ENCODE data around the gene RBL1. TPM values are rescaled to one million over a fixed set of nuclear protein-coding genes. Genes with fewer than 3 reads are reported as not detected.

The RBL1 gene
- total RNA-seq, 1 experiment from 2014 or later, result 30.2 TPM

- ChIA-PET CTCF (no interaction called here), POLR2A (ENCODE audit: low non-redundant PET) (no interaction called here)
- intact Hi-C loops (cut with micrococcal nuclease; ENCODE audit: unreplicated experiment), result no loop called here
Observed at GRCh38 chr20:37066168-37066567, 29.6 kb downstream of the RBL1 start.

GRCh38 chr20:37055276-37055675 is 40.5 kb downstream of the RBL1 start:
- ChIA-PET POLR2A (ENCODE audit: low non-redundant PET) (no interaction called here), CTCF (no interaction called here)

More at GRCh38 chr20:37066168-37066567, 29.6 kb downstream of the RBL1 start:
- H3K27me3 ChIP-seq (replicated peaks; ENCODE audit: insufficient read depth, low read depth, low read length, poor library complexity), result no peaks in the 10 kb centered on the region
- H3K36me3 ChIP-seq (ENCODE audit: insufficient read depth, low read length, poor library complexity, severe bottlenecking), result peaks cover 34% of the 10 kb centered on the region
- no TSS peak for BruUV-seq (replicated peaks)
- no peak overlapping the region for H3K4me3 ChIP-seq (ENCODE audit: low read depth, low read length, poor library complexity, severe bottlenecking)
- H3K4me1 ChIP-seq (ENCODE audit: insufficient read depth, low read length, poor library complexity, severe bottlenecking), result no peaks in the 10 kb centered on the region
- no peaks in the 10 kb centered on the region for H3K9me3 ChIP-seq (ENCODE audit: low read depth, low read length, poor library complexity, severe bottlenecking)
- no peak overlapping the region for H3K27ac ChIP-seq (ENCODE audit: low read depth, low read length, poor library complexity, severe bottlenecking)
- no peak for DNase-seq (ENCODE audit: low spot score)
- no peak for TF ChIP-seq EZH2 (IDR thresholded peaks at IDR 0.05; ENCODE audit: borderline replicate concordance, low read depth, low read length, poor library complexity, severe bottlenecking)
- TF ChIP-seq, protein P1, sequence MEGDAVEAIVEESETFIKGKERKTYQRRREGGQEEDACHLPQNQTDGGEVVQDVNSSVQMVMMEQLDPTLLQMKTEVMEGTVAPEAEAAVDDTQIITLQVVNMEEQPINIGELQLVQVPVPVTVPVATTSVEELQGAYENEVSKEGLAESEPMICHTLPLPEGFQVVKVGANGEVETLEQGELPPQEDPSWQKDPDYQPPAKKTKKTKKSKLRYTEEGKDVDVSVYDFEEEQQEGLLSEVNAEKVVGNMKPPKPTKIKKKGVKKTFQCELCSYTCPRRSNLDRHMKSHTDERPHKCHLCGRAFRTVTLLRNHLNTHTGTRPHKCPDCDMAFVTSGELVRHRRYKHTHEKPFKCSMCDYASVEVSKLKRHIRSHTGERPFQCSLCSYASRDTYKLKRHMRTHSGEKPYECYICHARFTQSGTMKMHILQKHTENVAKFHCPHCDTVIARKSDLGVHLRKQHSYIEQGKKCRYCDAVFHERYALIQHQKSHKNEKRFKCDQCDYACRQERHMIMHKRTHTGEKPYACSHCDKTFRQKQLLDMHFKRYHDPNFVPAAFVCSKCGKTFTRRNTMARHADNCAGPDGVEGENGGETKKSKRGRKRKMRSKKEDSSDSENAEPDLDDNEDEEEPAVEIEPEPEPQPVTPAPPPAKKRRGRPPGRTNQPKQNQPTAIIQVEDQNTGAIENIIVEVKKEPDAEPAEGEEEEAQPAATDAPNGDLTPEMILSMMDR (conservative IDR thresholded peaks at IDR 0.05; ENCODE audit: low read depth, low read length), result no peak

DNA sequence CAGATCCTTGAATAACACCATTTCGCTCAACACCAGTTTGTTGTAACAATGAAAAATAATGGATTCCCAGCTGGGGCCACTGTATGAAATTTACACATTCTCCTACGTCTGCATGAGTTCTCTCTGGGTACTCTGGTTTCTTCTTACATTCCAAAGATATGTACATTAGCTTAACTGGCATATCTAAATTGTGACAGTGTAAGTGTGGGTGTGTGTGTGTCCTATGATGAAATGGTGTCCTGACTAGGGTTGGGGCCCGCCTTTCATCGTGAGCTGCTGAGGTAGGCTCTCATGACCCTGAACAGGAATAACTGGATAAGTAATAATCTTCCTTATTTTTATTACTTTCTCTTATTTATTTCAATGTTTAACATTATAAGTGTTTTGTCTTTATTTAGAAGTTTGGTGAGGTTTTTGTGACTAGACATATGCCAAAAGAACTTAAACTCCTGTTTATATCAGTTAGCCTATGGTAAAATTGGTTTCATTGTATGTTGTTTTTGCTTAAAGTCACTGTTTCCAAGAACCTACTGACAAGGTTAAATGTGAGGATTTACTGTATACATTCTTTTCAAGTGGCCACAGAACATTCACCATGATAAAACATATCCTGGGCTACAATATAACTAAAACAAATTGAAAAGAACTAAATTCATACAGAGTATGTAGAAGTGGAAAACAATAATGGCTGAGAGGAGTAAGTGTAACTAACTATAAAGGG is 42.4 kb downstream of the RBL1 start:
- intact Hi-C loops (cut with micrococcal nuclease; ENCODE audit: unreplicated experiment), result no loop called here
- H3K4me1 ChIP-seq (ENCODE audit: insufficient read depth, low read length, poor library complexity, severe bottlenecking), result no peaks in the 10 kb centered on the region
- no peaks in the 10 kb centered on the region for H3K27me3 ChIP-seq (replicated peaks; ENCODE audit: insufficient read depth, low read depth, low read length, poor library complexity)
- BruUV-seq (replicated peaks), result no TSS peak
- ChIA-PET CTCF (no interaction called here), POLR2A (ENCODE audit: low non-redundant PET) (no interaction called here)
- no peaks in the 10 kb centered on the region for H3K9me3 ChIP-seq (ENCODE audit: low read depth, low read length, poor library complexity, severe bottlenecking)
- TF ChIP-seq EZH2 (IDR thresholded peaks at IDR 0.05; ENCODE audit: borderline replicate concordance, low read depth, low read length, poor library complexity, severe bottlenecking), result no peak
- TF ChIP-seq, protein P1 (conservative IDR thresholded peaks at IDR 0.05; ENCODE audit: low read depth, low read length), result no peak
- no peak overlapping the region for H3K4me3 ChIP-seq (ENCODE audit: low read depth, low read length, poor library complexity, severe bottlenecking)
- peaks cover 57% of the 10 kb centered on the region for H3K36me3 ChIP-seq (ENCODE audit: insufficient read depth, low read length, poor library complexity, severe bottlenecking)
- DNase-seq (ENCODE audit: low spot score), result no peak
- H3K27ac ChIP-seq (ENCODE audit: low read depth, low read length, poor library complexity, severe bottlenecking), result no peak overlapping the region

More at GRCh38 chr20:37055276-37055675, 40.5 kb downstream of the RBL1 start:
- intact Hi-C loops (cut with micrococcal nuclease; ENCODE audit: unreplicated experiment), result no loop called here
- DNase-seq (ENCODE audit: low spot score), result no peak
- no peaks in the 10 kb centered on the region for H3K27me3 ChIP-seq (replicated peaks; ENCODE audit: insufficient read depth, low read depth, low read length, poor library complexity)
- no TSS peak for BruUV-seq (replicated peaks)
- peaks cover 69% of the 10 kb centered on the region for H3K36me3 ChIP-seq (ENCODE audit: insufficient read depth, low read length, poor library complexity, severe bottlenecking)
- H3K27ac ChIP-seq (ENCODE audit: low read depth, low read length, poor library complexity, severe bottlenecking), result no peak overlapping the region
- H3K4me3 ChIP-seq (ENCODE audit: low read depth, low read length, poor library complexity, severe bottlenecking), result no peak overlapping the region
- no peaks in the 10 kb centered on the region for H3K9me3 ChIP-seq (ENCODE audit: low read depth, low read length, poor library complexity, severe bottlenecking)
- no peaks in the 10 kb centered on the region for H3K4me1 ChIP-seq (ENCODE audit: insufficient read depth, low read length, poor library complexity, severe bottlenecking)
- TF ChIP-seq, protein P1 (conservative IDR thresholded peaks at IDR 0.05; ENCODE audit: low read depth, low read length), result no peak
- TF ChIP-seq EZH2 (IDR thresholded peaks at IDR 0.05; ENCODE audit: borderline replicate concordance, low read depth, low read length, poor library complexity, severe bottlenecking), result no peak

Measured in A673 (cell line).